HG02973 (cell line): ENCODE measurements around the gene TRPV5.

Experiments used
- ATAC-seq: cut with Tn5 transposase; IDR thresholded peaks from one replicate; pipeline ENCODE4 v1.9.1; 2021; ENCODE audit warnings: moderate library complexity; ENCODE audit not compliant: unreplicated experiment

TRPV5 gene

DNA sequence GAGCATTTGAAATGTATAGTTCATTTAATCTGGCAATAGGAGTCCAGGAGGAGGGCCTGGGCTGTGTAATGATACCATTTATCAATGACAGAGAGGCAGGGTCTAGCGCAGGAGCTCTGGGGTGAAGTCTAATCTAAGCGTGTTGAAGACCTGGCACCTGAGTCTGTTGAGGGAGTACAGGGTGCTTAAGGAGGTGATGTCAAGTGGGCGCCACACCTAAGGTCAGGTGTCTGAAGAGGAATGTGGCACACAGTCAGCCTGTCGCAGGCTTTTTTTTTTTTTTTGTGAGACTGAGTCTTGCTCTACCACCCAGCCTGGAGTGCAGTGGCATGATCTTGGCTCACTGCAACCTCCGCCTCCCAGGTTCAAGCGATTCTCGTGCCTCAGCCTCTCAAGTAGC, 8.0 kb upstream of the TRPV5 start:
- ATAC-seq, result no peak

DNA sequence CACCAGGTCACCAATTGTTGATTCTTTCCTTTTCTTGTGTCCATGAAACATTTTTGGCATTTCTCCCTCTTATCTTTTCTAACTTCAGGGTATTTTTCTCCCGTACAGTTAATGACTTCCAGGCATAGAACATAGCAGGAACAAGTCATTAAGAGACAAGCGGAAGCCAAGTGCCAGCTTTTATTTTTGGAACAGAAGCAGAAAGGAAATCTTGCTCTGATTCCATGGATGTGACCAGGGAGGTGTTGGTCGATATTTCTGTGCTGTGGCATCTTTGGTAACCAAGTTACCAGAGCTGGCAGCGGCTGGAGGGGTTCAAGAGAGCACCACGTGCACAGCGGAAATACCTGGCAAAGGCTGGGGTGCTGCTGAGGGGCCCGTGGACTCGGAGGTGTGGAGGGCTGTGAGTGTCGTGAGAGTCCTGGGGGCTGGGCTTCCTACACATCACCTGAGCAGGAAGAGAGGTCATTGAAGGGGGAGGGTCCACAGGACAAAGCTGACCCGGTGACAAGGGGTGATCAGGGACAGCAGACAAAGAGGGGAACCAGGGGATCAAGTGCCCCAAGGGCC, 7.5 kb upstream of the TRPV5 start:
- ATAC-seq, result no peak

DNA sequence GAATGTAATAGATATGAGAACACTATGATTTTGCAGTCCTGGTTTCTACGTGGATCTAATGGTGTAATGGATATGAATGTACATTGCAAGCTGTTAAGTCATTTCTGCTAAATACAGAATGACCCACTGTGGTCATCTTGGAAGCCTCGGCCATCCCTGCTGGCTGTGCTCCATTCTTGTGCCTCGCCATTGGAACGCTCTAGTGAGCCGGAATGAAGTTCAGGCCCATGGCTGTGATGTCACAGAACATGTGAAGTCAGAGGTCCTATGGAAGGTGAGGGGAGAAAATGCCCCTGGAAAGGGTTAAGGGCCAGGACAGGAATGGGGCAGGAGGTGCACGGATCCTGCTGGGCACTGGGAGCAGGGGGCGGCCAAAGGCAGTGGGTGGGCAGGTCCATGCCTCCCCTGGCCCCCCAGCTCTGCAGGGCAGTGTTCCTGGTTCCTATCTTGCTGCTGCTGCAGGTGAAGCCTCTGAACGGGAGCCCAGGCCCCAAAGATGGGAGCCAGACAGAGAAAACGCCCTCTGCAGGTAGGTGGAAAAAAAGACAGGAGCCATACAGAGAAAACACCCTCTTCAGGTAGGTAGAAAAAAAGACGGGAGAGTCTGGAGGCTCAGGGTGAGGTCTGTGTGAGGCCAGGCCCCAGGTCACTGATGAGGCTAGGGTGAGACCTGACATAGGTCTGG, 5.8 kb upstream of the TRPV5 start, which contains the start of gene LLCFC1:
LLCFC1 (plus strand) TSS at position 259 of the 685 bp plus-strand sequence; CDS start at position 397, 138 bp downstream.
- no peak for ATAC-seq

- ATAC-seq, result no peak
Measured at GRCh38 chr7:142938611-142939010, 5.1 kb upstream of the TRPV5 start.

GRCh38 chr7:142935941-142936565, 2.5 kb upstream of the TRPV5 start:
- ATAC-seq, result no peak

- ATAC-seq, result no peak
Measured at GRCh38 chr7:142934056-142934455, 510 bp upstream of the TRPV5 start.

GRCh38 chr7:142933092-142933475, 462 bp downstream of the TRPV5 start:
- ATAC-seq, result no peak

DNA sequence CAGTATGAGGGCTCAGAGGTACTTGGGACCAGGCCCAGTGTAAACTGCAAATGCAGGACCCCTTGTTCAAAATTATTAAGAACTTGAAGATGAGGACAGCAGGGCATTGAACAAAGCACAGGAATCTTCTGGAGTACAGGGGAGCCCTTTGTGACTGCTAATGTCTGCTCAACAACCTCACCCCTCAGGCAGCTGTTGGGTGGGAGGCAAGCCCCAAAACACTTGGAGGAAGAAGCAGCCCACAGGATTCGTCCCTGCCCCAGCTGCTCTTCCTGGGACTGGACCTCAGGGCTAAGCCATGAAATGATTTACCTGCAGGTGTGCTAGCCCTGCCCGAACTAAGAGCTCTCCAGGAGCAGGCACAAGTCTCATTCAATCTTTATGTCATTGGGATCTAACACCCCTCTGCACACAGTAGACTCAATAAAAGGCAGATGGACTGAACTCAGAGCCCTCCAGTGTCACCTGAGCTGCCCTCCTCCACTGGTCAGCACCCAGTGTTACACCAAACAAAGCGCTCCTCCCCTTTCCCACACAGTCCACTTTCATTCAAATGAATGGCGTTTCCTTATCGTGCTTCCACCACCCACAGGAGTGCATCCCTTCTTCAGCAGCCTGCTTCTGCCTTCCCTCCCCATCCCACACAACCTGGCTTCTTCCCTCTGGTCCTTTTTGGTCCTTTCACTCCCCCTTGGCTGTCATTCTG, 1.0 kb downstream of the TRPV5 start:
- ATAC-seq, result no peak

GRCh38 chr7:142930126-142930730, 3.3 kb downstream of the TRPV5 start:
- ATAC-seq, result no peak

DNA sequence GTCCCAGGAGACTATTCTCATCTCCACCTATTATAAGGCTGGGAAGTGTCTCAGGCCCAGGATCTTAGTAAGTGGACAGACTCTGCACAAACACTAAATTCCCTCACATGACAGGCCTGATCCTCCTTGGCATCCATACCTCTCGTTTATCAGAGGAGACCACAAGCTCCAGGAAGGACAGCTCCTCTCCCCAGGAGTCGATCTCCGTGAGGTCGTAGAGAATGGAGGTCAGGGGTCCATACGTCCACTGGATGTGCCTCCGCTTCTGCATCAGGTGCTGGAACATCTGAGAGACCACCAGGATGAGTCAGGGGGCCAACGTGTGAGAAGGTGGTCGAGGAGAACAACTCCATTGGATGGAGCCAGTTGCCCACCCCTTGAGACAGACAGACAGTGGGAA, 5.6 kb downstream of the TRPV5 start:
- no peak for ATAC-seq

DNA sequence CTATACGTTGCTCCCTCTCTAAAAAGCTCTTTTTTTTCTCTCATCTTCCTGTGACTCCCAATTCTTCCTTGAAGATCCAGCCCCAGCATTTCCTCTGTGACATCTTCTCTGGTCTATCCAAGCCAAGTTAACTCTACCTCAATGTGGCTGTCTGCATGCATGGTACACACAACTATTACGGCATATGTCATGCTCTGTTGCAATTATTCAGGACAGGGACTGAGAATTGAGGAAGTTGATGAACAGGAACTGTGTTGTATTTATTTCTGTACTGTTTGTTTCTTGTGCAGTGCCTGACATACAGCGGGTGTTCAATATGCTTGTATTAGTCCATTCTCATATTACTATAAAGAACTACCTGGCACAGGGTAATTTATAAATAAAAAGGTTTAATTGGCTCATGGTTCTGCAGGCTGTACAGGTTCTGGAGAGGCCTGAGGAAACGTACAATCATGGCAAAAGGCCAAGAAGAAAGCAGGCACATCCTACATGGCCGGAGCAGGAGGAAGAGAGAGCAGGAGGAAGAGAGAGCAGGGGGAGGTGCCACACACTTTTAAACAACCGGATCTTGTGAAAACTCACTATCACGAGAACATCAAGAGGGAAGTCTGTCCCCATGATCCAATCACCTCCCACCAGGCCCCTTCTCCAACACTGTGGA, 6.3 kb downstream of the TRPV5 start:
- ATAC-seq, result no peak

DNA sequence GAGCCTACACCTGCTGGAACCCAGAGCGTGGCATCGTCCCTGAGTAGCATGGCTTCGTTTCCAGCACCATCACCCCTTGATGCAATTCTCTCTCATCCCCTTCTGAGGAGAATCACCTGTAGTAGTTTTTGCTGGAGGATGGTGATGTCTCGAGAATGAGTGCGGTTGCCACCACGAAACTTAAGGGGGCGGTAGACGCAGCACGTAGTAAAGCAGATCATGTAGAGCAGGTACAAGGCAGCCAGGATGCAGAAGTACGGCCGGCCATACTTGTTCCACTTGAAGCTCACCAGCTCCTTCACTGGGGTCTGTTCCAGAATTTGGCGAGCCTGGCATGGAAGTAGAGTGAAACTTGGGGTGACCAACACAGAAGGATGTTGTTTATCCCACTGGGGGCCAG, 8.1 kb downstream of the TRPV5 start:
- ATAC-seq, result no peak

DNA sequence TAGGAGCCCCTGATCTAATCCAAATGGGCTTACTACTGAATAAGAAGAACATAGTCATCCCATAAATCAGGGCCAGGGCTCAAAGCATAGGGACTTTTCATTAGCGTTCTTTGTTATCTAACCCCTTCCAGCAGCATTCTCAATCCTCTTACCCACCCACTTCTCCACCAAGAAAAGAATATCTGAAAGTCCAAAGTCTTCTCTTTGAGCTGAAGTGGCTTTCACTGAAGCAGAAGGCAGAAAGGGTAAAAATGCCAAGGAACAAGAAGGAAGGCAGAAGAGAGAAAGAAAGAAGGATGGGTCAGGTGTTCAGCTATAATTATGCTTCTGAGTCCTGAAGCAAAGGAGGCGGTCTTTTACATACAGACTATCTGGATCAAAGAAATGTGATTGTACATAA, 10.2 kb downstream of the TRPV5 start:
- no peak for ATAC-seq

DNA sequence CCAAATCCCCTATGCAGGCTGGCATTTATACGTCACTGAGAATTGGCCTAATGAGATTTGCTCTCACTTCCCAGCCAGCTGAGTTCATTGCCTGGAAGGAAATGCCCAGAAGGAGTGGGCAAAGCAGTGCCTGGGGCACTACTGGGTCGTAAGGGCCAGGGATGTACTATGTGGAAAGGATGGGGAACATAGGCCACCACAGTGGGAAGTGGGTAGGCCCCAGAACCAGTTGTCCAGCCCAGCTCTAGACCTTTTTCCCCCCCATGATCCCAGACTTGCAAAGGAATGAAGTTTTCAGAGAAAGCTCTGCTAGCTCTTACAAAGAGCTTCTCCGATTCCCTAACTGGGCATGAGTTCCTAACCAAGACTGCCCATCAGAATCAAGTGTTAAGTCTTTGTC, 13.9 kb downstream of the TRPV5 start:
- ATAC-seq, result no peak

GRCh38 chr7:142918901-142919300, 14.6 kb downstream of the TRPV5 start:
- no peak for ATAC-seq

DNA sequence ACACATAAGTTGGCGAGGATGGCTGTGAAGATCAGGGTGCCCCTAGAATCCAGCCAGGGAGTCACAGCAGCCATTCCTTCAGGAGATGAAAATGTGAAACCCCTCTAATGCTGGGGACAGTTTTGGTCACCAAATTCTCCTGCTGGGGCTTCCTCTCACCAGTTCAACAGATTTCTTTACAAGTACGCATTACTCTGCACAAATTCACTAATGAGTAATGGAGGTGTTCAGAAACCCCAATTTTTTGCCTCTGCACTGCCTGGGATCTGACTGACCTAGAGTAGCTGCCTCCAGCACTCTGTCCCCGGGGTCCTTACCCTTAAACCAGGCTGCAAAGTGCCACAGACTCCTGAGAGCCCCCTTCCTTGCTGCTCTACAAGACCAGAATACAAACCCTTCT, 16.1 kb downstream of the TRPV5 start:
- ATAC-seq, result no peak

DNA sequence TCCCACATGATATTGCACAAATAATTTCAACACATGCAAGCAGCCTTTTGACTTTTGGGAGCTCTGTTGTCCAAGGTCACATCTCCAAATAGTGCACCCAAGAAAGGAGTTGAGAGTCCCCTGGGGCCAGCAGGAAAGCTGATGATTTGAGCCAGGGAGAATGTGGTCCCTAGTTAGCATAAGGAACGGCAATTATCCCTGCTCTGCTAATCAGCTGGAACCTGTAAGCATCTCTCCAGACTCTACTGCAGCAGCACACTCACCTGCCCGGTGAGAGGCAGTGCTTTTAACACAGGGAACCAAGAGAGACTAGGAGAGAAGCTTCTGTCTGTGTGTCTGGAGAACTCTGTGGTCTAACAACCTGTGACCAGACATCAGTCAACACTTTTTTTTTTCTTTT, 17.0 kb downstream of the TRPV5 start:
- no peak for ATAC-seq

DNA sequence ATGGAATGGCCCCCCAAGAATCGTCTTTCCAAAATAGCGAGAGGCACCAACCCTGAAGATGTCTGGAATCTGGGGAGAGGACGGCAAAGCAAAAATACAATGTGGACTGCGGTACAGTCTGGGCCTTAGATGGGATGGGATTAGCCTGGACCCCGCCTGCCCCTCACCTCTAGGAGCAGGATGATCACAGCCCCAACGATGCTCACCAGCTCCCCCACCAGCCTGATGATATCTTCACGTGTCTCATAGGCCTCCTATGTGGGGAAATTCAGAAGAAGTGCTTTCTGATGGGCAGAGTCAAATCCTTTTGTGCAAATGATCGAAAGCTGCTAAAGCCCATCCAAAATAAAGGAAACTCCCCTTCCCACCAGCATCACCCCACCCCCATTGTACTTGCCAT, 18.2 kb downstream of the TRPV5 start:
- no peak for ATAC-seq

GRCh38 chr7:142914121-142914520, 19.4 kb downstream of the TRPV5 start:
- no peak for ATAC-seq

GRCh38 chr7:142913566-142913965, 20.0 kb downstream of the TRPV5 start:
- ATAC-seq, result no peak

- no peak for ATAC-seq
Measured at GRCh38 chr7:142913051-142913450, 20.5 kb downstream of the TRPV5 start.
